ENCODE measurements around the gene SAMMSON. TPM values are rescaled to one million over a fixed set of nuclear protein-coding genes. Genes with fewer than 3 reads are reported as not detected.

The SAMMSON gene
- total RNA-seq, 3 donors from 2014 or later: 0.98 TPM; not detected in 2

- H3K27ac ChIP-seq: no peak overlapping the region
- DNase-seq (ENCODE audit: low spot score in 2 of 2): no peak
- intact Hi-C loops (cut with DNase I; ENCODE audit: low total_unique reads): no loop called here
- H3K9me3 ChIP-seq: no peaks in the 10 kb centered on the region
- H3K4me3 ChIP-seq: no peak overlapping the region
- H3K27me3 ChIP-seq: no peaks in the 10 kb centered on the region
- H3K4me1 ChIP-seq: no peaks in the 10 kb centered on the region
- no peak for TF ChIP-seq CTCF (IDR thresholded peaks at IDR 0.05)
- TF ChIP-seq POLR2AphosphoS5 (IDR thresholded peaks at IDR 0.05): no peak
- TF ChIP-seq POLR2A (IDR thresholded peaks at IDR 0.05): no peak
- H3K36me3 ChIP-seq: no peaks in the 10 kb centered on the region
These were observed 73.2 kb downstream of the SAMMSON start for GRCh38 chr3:70072754-70073153.

DNA sequence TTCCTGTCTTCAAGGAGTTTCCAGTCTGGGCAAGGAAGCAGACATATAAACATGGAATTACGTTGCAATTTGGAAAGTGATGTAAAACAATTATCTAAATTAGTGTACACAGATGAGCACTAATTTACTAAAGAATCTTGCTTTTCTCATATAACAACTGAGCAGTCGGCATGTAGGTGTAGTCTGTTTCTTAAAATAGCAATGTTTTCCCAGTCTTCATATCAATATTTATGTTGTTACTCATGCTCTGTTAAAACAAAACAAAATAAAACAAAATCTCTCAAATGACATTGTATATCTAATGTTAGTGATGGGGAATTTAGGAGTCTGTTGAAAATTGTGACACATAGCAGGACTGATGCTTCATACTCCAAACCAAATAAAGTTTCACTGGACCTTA, 75.6 kb downstream of the SAMMSON start:
- no peak for DNase-seq (ENCODE audit: low spot score in 2 of 2)
- Histone ChIP-seq H3K4me1 (no peaks in the 10 kb centered on the region), H3K27ac (no peak overlapping the region), H3K4me3 (no peak overlapping the region), H3K9me3 (no peaks in the 10 kb centered on the region), H3K27me3 (no peaks in the 10 kb centered on the region), H3K36me3 (no peaks in the 10 kb centered on the region)
- intact Hi-C loops (cut with DNase I; ENCODE audit: low total_unique reads): no loop called here
- no peak for TF ChIP-seq CTCF (IDR thresholded peaks at IDR 0.05)
- TF ChIP-seq POLR2AphosphoS5 (IDR thresholded peaks at IDR 0.05): no peak
- TF ChIP-seq POLR2A (IDR thresholded peaks at IDR 0.05): no peak

GRCh38 chr3:70076396-70076795, 76.9 kb downstream of the SAMMSON start:
- Histone ChIP-seq H3K4me3 (no peak overlapping the region), H3K27ac (no peak overlapping the region), H3K4me1 (no peaks in the 10 kb centered on the region), H3K9me3 (no peaks in the 10 kb centered on the region), H3K27me3 (no peaks in the 10 kb centered on the region), H3K36me3 (no peaks in the 10 kb centered on the region)
- DNase-seq (ENCODE audit: low spot score in 2 of 2): no peak
- intact Hi-C loops (cut with DNase I; ENCODE audit: low total_unique reads): no loop called here
- no peak for TF ChIP-seq POLR2AphosphoS5 (IDR thresholded peaks at IDR 0.05)

DNA sequence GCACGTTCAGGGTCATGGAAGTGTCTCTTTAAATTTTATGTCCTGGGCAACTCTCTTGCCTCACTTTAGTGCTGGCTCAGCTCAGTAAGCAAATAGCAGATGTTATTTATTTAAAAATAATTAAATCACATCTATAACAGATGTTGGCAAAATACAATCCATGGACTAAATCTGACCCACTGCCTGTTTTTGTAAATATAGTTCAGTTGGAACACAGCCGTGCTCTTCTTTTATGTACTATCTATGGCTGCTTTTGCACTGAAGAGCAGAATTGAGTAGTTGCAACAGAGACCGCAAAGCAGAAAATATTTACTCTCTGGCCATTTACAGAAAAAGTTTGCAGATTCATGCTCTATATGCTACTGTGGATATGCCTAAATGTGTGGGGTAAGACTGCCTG, 79.2 kb downstream of the SAMMSON start:
- H3K4me1 ChIP-seq: no peaks in the 10 kb centered on the region
- intact Hi-C loops (cut with DNase I; ENCODE audit: low total_unique reads): no loop called here
- no peak for TF ChIP-seq POLR2AphosphoS5 (IDR thresholded peaks at IDR 0.05)
- no peak for TF ChIP-seq POLR2A (IDR thresholded peaks at IDR 0.05)
- TF ChIP-seq CTCF (IDR thresholded peaks at IDR 0.05): no peak

GRCh38 chr3:70085613-70086012, 86.1 kb downstream of the SAMMSON start:
- TF ChIP-seq POLR2A (IDR thresholded peaks at IDR 0.05): no peak
- no peak for TF ChIP-seq POLR2AphosphoS5 (IDR thresholded peaks at IDR 0.05)
- no peak for TF ChIP-seq CTCF (IDR thresholded peaks at IDR 0.05)
- H3K27me3 ChIP-seq: no peaks in the 10 kb centered on the region
- intact Hi-C loops (cut with DNase I; ENCODE audit: low total_unique reads): no loop called here
- H3K4me3 ChIP-seq: no peak overlapping the region
- H3K36me3 ChIP-seq: no peaks in the 10 kb centered on the region
- no peaks in the 10 kb centered on the region for H3K9me3 ChIP-seq
- no peak for DNase-seq (ENCODE audit: low spot score in 2 of 2)
- no peaks in the 10 kb centered on the region for H3K4me1 ChIP-seq
- no peak overlapping the region for H3K27ac ChIP-seq

More for the DNA sequence above, 79.2 kb downstream of the SAMMSON start:
- no peaks in the 10 kb centered on the region for H3K9me3 ChIP-seq
- H3K27me3 ChIP-seq: no peaks in the 10 kb centered on the region
- H3K4me3 ChIP-seq: no peak overlapping the region
- no peaks in the 10 kb centered on the region for H3K36me3 ChIP-seq
- no peak for DNase-seq (ENCODE audit: low spot score in 2 of 2)
- no peak overlapping the region for H3K27ac ChIP-seq

GRCh38 chr3:70086336-70086735, 86.8 kb downstream of the SAMMSON start:
- no peaks in the 10 kb centered on the region for H3K4me1 ChIP-seq
- no peaks in the 10 kb centered on the region for H3K36me3 ChIP-seq
- H3K4me3 ChIP-seq: no peak overlapping the region
- H3K27me3 ChIP-seq: no peaks in the 10 kb centered on the region
- no peaks in the 10 kb centered on the region for H3K9me3 ChIP-seq
- intact Hi-C loops (cut with DNase I; ENCODE audit: low total_unique reads): no loop called here
- no peak overlapping the region for H3K27ac ChIP-seq
- TF ChIP-seq POLR2AphosphoS5 (IDR thresholded peaks at IDR 0.05): no peak
- no peak for TF ChIP-seq CTCF (IDR thresholded peaks at IDR 0.05)
- no peak for TF ChIP-seq POLR2A (IDR thresholded peaks at IDR 0.05)
- no peak for DNase-seq (ENCODE audit: low spot score in 2 of 2)

Measured in breast epithelium (tissue), 4 donors.